NCI-H345 treated with DMSO at 0.1 percent for 48 hours (cell line): ENCODE results near the gene RAET1L.
"Not testable (repeated sequence)": the region's sequence is repeated elsewhere in the genome, so short reads cannot be mapped to it uniquely, and the experiment has no call there.

Source experiments
- DNase-seq: peaks from one replicate; lab custom pipeline; 2025; ENCODE audit not compliant: unreplicated experiment; lab: John Stamatoyannopoulos, UW

The RAET1L gene

GRCh38 chr6:150017186-150017521 is 8.2 kb downstream of the RAET1L start:
- DNase-seq = not testable (repeated sequence)

GRCh38 chr6:150016324-150017185 is 8.8 kb downstream of the RAET1L start:
- DNase-seq = peak; percentile 70

- DNase-seq = not testable (repeated sequence)
Observed at GRCh38 chr6:150015281-150016001, 9.9 kb downstream of the RAET1L start.

- DNase-seq = not testable (repeated sequence)
Observed at GRCh38 chr6:150014623-150015280, 10.6 kb downstream of the RAET1L start.

- DNase-seq = not testable (repeated sequence)
Observed at GRCh38 chr6:150013785-150014622, 11.3 kb downstream of the RAET1L start.

DNA sequence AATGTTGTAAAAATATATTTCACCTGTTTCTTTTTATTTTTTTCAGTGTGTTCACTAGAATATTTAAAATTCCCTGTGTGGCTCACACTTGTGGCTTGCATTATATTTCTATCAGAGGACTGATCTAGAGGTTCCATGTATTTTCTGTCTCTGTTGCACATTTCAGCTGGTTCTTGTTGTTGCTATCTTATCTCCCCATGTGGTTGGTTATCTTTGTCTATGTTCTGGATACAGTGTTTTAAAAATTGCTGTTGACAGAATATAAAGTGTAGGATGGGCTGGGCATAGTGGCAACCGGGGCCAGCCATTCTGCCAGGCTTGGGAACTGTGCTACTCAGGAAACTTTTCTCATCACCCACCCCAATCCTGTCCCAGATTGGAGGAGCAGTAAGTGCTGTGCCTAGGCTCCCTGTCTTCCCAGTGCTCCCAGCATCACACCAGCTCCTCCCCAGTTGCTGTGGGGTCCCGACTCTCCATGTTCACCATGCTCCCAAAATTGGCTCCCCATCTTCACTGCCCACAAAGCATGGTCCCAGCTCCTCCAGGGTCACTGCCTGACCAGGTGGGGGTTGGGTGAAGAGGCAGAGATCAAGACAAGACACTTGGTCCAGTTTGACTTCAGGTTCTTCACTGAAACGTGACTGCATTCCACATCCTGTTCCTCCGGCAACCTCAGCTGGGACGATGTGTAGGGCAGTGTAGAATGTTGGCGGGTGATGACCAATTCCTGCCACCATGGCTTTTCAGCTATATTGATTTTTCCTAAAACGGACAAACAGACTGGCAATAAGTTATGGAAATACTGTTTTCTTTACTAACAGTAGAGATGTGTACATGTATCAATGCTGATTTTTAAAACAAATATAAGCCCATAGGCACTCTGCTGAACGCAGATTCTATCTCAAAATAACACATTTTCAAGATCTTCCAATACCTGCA is 12.2 kb downstream of the RAET1L start:
- DNase-seq = not testable (repeated sequence)

- DNase-seq = no peak
Observed at GRCh38 chr6:150008588-150008987, 16.7 kb downstream of the RAET1L start.

- no peak for DNase-seq
Observed at GRCh38 chr6:150006961-150007464, 18.3 kb downstream of the RAET1L start.

GRCh38 chr6:150005761-150006651 is 19.3 kb downstream of the RAET1L start:
- DNase-seq = no peak

DNA sequence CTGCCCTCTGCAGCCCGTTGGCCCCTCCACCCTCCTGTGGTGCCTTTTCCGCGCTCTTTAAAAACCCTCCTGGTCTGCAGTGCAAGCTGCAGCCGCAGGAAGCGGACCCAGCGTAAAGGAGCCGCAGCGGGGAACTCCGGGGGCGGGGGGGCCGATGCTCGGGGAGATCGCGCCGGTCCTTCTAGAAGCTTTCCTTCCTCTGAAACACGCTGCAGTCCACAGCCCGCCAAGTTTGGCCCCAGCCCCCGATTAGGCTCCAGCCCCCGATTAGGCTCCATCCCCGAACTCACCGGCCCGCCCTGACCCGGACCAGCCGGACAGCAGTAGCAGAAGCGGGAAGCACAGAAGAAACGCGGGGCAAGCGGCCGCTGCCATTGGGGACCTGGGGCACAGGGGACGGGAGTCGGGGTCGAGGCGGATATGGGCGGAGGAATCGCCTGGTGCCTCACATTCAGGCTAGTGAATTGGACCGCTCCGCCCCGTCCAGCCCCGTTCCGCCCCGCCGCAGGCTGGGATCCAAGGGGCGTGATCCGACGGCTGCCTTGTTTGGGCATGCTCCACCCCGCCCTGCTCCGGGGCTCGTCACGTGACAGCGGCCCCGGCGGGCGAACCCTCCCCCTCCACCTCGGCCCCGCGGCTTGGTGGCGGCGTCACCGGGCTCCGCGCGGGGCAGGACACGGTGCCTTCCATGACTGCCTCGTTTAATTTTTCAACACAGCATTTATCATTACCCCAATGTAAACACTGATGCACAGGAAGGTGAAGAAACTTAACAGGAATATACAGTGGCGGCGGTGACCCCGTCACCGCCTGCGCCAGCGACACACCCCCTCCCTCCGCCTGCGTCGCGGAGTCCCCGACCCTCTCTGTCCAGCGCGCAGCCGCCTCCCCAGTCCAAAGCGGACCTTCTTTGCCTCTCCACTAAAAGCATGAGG is 20.3 kb downstream of the RAET1L start:
- peak; percentile 85 for DNase-seq

DNA sequence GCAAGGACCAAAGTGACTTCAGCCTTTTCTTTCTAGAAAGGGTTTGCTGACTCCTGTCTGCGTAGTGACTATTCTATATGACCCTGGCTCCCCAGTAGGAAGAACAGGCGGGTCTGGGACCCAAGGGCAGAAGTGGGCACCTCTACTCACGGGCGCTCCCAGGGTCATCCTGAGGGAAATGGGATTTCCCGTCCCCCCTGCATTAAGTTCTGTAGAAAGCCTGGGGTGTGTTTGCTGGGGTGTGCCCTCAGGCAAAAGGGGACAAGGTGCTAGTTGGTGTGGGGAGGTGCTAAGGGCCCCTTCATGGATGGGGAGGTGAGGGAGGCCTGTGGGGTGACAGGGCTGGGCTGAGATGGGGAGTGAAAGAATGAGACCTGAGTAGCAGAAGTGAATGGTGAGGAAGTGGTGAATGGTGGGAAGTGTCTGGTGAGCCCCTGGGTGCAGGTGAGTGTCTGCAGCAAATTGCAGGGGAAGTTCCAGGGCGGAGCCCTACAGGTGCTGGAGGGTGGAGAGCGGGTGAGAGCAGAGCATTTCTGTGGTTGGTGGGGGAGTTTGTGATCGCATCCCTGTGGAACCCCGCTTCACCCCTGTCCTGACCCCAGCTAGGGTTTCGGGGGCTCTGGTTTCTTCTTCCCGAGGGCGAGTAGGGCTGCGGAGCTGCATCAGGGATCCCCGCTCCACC is 21.1 kb downstream of the RAET1L start:
- DNase-seq = no peak

GRCh38 chr6:150003599-150003998 is 21.7 kb downstream of the RAET1L start:
- DNase-seq = not testable (repeated sequence)

- no peak for DNase-seq
Observed at GRCh38 chr6:150002710-150003109, 22.6 kb downstream of the RAET1L start.

- no peak for DNase-seq
Observed at GRCh38 chr6:150001295-150002008, 23.9 kb downstream of the RAET1L start.

DNA sequence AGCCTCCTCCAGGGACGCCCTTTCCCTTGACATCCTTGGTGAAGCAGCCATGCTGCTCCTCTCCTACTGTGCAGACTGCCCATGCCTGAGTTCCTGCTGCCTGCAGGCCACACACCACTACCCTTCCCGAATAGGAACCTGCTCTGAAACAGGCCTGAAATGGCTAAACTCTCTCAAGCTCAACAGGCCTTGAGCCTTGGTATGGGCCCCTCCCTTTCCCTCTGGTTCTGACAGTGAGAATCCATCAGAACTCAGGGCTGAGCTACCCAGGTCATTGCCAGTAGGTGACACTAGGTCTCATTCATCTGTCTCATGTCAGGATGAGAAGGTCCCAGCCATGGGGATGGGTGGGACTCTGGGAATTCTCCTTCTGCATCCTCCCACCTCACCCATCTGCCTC is 25.7 kb downstream of the RAET1L start:
- DNase-seq = no peak

DNA sequence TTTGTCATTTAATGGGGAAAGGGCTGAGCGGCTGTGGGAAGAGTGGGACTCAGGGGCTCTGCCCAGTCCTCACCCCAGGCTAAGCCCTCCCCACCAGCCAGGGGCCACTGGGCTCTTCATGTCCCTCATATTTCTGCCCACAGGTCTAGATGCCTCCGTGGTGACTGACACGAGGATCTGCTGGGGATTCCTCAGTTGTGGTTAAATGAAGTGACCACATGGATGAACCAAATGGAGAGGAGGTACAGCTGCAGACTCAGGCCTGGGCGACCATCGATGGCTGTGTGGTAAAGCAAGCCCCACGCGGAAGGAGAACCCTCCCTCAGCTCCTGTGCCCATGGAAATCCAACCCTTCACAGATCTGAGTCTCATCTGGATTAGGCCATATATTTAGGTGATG is 29.4 kb downstream of the RAET1L start:
- DNase-seq = no peak
